ENCODE data around the gene GTPBP3.
"Not testable (repeated sequence)": the region's sequence is repeated elsewhere in the genome, so short reads cannot be mapped to it uniquely, and the experiment has no call there.

Gene GTPBP3

DNA sequence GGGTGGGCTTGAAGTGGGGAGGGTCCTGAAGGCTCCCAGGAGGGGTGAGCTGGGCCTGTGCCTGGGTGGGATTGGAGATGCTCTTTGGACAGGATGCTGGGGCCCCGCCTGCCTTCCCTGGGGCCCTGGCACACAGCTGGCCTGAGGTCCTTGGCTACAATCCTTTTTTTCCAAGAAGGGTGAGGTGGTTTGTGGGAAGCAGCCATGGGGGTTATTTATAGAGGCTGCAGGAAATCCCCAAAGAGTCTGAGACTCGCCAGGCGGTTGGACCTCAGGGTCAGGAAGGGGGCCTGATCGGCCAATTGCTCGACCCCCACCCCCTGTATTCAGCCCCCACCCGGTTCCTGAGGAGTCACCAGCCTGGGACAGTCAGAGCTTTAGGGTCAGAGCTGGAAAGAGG lies 10.0 kb downstream of the GTPBP3 start:
- no peak for DNase-seq

DNA sequence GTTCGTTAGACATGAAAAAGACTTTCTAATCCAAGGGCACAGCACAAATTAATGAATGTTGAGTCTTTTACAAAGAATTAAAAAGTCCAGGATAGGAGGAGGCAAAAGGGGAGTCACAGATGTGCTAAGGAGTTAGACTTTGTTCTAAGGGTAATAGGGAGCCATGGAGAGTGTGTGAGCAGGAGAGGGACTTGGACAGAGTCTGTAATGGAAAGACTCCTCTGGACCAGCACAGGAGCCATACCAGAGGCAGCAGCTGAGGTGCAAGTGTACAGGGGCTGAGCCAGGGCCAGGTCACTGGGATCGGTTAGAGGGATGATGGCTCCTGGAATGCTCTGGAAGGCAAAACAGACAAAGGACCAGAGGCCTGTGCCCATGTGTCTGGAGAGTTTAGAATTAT lies 10.5 kb downstream of the GTPBP3 start:
- no peak for DNase-seq

DNA sequence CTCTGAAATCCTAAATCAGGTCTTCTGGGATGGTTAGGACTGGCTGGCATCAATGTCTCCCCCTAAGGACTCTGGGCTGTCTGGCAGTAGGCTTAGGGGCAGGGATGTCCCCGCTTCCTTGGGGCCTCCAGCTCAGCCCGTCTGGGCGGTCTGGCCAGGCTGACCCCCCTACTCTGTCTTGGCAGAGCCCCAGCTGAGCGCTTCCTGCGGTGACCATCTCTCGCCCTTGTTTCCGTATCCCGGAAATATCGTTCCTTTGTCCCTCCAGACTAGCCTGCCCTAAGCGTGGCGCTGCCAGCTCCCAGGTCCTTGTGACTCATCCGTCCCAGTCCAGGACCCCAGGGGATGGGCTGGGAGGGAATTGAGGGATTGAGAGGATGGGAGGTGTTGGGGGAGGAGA lies 11.3 kb downstream of the GTPBP3 start:
- no peak for DNase-seq

DNA sequence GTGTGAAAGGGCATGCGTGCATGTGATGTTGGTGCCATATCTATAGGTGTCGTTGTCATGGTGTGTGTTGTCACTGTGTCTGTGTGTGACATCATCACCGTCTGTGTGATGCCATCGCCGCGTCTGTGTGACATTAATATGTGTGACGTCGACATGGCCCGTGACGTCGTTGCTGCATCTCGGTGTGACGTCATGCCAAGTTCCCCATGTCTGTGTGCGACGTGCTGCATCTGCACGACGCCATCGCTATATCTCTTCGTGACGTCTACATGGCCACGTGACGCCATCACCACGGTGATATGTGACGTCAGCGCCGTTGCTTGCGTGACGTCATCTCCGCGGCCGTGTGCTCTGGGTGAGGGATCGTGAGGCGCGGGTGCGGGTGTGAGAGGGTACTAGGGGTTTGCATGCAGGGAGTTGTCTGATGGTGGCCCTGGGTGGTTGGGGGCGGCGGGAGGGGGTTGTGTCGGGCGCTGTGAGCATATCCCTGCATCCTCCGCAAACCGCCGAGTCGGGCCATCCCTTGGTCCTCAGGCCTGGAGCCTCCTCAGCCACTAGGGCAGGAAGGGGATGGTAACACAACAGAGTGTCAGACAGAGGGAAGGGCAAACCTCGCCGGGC lies 14.6 kb downstream of the GTPBP3 start:
- no peak for DNase-seq

DNA sequence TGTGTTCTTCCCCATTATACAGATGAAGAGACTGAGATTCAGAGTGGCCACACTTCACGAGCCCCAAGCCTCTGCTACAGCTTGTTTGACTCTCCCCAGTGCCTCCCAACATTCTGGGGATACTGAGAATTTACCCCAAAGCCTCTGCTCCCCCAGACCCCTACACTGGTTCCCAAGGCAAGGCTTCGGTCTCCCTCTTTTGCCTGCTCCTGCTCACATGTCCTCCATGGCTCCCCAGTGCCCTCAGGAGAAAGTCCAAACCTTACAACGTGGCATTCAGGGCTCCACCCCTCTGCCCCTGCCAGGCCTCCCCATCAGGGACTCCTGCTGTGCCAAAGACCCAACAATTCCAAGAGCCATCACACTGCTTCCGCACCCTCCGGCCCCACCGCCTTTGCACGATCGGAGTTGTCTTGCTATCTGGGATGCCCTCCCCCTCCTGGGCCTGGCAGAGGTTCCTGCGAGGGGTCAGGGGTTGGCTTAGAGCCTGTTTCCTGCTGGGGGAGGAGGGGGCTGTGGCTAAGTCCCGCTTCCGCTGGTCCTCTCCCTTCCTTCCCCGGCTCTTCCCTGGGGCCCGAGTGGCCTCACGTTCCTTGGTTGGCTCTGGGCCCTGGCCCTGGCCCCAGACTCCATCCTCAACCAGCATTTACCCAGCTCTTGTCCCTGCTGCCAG lies 15.4 kb downstream of the GTPBP3 start:
- no peak for DNase-seq

DNA sequence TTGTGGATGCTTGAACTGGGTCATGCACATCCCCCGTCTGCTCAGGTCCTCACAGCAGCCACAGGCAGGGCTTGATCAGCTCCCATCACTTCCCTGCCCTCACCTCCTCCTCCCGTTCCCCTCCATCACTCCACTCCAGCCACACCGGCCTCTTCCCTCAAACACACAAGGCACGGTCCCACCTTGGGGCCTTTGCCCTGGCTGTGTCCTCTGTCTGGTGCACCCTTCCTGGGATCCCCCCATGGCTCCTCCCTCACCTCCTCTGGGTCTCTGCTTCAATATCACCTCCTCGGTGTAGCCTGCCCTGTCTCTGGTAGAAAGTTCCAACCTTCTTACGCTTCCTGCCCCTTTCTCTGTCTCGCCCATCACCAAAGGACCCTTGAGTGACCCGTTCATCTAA lies 16.0 kb downstream of the GTPBP3 start:
- no peak for DNase-seq

DNA sequence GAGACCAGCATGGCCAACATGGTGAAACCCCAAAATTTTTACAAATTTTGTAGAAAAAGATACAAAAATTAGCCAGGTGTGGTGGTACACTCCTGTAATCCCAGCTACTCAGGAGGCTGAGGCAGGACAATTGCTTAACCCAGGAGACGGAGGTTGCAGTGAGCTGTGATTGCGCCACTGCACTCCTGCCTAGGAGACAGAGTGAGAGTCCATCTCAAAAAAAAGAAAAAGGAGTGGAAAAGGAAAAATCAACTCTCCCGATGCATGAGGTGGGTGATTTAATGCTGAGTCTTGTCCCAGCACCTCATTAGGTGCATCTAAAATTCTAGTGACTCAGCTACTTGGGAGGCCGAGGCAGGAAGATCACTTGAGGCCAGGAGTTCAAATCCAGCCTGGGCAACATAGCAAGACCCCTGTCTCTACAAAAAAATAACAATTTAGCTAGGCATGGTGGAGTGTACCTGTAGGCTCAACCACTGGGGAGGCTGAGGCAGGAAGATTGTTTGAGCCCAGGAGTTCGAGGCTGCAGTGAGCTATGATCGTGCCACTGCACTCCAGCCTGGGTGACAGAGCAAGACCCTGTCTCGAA lies 19.8 kb downstream of the GTPBP3 start:
- no peak for DNase-seq

DNA sequence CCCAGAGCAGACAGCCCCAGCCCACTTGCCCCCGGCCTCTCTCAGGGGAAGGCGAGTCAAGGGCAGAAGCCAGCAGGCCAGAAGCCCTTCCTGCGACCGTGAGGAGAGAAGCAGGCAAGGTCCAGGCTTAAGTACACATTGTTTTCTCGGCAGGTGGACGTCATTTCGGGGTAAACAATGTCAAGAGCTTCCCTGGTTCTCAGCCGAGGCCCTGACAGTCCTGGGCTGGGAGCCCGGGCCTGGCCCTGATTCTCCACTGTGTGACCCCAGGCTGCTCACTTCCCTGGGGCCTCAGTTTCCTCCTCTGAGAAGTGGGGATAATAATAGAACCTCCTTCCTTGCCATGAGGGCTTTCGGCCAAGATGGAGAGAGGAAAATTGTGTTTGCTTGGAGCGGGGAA lies 20.4 kb downstream of the GTPBP3 start:
- DNase-seq = no peak

DNA sequence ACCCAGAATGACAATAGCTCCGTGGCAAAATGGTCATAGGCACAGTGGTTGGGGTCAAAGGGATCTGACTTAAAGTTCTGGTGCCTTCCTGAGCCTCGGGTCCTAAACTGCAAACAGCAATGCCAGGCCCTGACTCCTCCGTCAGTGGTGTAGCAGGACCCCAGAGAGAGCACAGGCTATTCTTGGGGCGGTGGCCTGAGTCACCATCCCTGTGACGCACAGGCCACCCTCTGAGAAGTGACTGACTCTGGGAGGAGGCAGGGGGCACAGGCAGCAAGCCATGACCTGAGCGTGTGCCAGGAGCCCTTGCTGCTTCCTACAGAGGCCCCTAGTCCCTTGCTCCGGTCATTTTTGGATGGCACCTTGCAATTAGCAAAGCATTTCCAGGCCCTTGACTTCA lies 21.0 kb downstream of the GTPBP3 start:
- DNase-seq = no peak

DNA sequence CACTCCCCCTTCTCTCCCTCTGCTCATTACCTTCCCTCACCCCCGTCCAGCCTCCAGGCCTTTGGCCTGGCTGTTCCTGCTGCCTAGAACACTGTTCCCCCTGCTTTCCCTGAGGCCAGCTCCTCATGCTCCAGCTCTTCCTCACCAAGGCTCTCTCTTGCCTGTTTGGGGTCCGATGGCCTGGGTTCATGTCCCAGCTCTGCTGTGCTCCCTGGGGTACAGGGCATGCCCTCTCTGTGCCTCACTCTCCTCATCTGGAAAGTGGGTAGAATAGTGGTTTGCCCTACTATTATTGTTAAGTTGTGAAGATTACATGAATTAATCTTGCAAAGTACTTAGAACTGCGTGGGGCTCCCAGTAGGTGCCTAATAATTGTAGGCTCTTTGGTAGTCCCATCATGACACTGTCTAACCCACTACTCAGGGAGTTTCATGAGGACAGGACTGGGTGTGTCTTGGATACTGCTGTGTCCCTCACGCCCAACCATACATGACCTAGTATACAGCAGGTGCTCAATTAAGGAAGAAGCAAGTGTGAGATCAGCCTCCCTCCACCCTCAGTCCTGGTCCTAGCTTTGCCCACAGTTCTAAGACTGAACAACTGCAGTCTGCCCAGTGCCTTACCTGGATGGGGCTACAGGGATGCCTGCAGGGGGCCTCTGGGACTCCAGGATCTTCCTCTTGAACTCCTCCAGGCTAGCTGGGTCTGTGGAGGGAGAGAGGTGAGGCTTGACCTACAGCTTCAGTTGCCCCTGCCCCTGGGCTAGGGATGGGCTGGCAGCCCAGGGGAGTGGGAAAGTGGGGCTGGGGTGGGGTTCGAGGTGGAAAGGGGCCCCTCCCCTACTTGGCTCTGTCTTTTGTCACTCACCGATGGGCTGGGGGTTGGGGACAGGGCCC lies 22.8 kb downstream of the GTPBP3 start:
- no peak for DNase-seq

DNA sequence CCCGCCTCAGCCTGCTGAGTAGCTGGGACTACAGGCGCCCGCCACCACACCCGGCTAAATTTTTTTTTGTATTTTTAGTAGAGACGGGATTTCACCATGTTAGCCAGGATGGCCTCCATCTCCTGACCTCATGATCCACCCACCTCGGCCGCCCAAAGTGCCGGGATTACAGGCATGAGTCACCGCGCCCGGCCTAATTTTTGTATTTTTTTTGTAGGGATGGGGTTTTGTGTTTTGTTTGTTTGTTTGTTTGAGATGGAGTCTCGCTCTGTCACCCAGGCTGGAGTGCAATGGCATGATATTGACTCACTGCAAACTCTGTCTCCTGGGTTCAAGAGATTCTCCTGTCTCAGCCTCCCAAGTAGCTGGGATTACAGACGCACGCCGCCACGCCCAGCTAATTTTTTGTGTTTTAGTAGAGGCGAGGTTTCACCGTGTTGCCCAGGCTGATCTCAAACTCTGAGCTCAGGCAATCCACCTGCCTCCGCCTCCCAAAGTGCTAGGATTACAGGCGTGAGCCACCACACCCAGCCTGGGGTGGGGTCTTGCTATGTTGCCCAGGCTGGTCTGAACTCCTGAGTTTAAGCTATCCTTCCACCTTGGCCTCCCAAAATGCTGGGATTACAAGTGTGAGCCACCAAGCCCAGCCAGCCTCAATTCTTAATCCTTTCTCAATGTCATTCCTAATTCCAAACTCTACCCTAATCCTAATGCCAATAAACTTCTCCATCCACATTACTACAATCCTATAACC lies 26.7 kb downstream of the GTPBP3 start:
- DNase-seq = not testable (repeated sequence)

DNA sequence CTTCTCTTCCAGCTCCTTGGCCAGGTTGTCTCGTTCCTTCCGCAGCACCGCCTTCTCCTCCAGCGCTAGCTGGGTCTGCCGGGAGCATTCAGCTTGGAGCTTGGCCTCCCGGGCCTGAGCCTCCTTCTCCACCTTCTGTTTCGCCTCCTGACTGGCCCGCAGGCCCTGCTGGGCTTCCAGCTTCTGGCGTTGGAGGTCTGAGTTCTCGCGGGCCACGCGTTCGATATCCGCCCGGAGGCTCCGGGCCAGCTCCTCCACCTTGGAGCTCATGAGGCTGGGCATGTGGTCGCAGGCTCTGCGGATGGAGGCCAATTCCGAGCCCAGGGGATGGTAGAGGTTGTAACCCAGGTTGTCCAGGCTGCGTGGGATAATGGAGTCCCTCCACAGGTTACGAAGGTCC lies 28.0 kb downstream of the GTPBP3 start:
- DNase-seq = no peak

DNA sequence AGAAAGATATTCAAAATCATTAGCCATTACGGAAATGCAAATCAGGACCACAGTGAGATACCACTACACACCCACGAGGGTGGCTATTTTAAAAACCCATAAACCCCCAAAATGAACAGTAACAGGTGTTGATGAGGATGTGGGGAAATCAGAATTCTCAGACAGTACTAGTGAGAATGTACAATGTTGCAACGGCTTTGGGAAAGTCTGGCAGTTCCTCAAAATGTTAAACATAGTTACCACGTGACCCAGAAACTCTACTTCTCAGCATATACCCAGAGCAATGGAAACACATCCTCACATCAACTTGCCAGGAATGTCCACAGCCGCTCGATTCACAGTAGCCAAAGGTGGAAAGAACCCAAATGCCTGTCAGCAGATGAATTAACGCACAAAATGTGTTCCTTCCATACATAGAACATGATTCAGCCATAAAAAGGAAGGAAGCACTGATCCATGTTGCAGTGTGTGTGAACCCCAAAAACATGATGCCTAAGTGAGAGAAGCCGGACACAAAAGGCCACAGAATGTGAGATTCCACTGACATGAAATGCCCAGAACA lies 32.8 kb downstream of the GTPBP3 start:
- DNase-seq = no peak

DNA sequence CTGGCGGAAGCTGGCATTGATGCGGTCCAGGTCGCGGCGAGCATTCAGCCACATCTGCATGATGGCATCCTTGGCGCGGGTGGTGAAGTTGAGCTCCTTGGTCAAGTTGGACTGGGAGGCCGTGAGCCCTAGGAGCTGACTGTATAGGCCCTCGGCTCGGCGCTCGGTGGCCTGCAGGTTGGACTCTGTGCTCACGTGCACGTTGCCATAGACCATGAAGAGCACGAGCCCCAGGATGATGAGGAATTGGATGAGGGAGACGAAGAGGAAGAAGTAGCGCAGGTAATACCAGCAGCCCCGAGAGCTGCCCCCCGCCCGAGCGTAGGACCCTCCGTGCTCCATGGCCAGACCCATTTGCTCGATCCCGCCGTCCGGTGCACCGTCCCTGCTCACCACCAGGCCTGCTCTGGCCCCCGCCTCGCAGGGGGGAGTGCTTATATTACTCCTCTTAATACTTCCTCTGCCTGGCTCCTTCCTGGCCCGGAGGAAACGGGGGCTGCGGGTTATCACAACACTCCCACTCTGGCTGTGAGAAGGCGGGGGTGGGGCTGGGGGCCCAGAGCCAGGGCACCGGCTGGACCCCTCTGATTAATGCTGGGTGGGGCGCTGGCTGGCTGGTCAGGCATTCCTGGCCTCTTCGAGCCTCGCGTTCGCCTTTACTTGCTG lies 39.7 kb downstream of the GTPBP3 start, which contains the start of gene PLVAP:
Gene PLVAP (minus strand): TSS at position 408 of the 666 bp plus-strand sequence. CDS start 54 bp downstream, at position 354.
- DNase-seq = no peak

DNA sequence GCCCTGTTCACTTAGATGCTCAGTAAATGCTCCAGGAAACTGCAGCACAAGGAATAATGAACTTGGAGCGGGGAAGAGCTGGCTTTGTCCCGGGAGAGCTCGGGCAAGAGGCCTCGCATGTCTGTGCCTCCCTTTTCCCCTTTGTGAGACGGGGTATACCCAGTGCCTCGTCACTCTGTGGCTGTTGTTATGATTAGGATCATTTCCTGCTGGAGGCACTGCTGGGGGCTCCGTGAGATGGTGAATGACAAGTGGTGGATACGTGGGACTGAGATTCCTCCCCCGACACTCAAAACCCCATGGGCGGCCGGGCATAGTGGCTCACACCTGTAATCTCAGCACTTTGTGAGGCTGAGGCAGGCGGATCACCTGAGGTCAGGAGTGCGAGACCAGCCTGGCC lies 40.9 kb downstream of the GTPBP3 start:
- no peak for DNase-seq

DNA sequence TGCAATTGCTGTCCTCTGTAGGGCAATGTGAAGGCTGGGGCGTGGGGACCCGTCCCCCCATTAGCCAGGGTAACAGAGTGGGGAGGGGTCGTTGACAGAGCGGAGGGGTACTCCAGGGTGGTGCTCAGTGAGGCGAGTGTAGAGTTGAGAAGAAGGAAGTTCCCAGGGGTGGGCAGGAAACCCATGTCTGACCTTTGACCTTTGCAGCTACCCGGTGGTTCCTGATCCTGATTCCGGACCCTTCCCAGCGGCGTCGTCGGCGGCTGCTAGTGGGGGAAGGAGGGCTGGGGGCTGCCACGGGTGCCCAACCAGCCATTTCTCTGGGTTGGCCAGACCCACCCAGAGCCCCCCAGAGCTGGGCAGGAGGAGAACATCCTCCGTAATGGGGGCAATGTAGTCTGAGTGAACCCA lies 41.9 kb downstream of the GTPBP3 start:
- DNase-seq = no peak

DNA sequence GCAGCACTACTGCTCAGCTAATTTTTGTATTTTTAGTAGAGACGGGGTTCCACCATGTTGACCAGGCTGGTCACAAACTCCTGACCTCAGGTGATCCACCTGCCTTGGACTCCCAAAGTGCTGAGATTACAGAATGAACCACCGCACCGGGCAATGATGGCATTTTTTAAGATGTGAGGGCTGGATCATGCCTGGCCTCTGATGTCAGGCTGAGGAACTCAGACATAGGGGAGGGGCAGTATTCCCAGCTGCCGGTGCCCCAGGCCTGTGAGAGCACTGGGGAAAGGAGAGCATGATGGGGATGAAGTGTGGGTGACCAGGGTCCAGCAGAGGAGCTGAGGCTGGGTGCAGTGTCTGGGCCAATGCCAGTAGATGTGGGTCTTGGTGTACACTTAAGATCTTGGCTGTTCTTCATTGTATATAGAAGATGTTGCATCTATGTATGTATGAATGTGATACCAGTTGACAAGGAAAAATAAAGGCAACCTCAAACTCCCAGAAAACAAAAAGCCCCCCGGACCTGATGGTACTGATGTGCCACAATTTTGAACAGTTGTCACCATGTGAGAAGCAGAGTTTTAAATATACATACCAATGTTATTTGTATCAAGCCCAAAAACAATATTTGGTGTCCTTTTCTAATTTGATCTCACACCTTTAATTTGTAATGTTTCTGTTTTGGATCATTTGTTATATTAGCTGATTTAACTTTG lies 43.2 kb downstream of the GTPBP3 start:
- DNase-seq = no peak

DNA sequence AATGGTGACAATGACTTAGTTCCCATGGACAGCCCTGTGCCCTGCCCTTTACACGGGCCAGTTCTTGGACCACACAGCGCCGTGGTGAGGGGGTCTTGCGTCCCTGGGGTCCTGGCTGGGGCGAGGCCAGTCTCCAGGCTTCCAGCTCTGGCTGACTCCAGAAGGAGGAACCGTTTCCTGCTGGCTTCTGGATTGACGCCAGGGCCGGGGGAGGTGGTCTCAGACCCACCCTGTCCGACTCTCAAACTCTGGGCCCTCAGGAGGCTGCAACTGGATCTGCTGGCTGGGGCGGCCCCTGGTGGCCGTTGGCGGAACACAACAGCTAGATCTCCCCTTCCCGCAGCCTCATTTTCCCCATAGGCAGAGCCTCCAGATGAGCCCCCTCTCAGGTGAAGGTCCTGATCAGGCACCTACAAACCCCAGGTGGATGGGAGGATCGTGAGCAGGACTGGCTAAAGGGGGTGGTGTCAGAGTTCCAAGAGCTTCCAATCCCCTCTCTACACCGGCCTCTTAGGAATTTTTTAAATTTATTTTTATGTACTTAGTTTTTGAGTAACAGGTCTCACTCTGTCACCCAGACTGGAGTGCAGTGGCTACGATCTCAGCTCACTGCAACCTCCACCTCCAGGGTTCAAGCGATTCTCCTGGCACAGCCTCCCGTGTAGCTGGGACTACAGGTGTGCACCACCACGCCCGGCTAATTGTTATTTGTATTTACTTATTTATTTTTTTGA lies 48.7 kb downstream of the GTPBP3 start:
- peak; percentile 65 for DNase-seq

DNA sequence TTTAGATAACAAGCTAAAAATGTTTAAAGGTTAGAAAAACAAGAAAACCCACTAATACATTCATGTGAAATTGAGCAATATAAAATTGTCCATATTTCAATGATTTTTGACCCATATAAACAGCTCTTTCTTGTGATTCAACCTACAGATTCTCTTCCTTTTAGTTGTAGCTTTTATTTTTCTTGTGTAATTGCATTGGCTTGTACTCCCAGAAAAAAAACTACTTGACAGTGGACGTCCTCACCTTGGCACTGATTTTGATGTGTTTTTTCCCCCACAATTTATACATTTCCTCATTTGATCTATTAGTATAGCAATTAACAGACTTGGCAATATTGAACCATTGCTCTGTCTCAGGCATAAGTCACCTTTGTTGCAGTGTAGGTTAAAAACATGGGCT lies 51.9 kb downstream of the GTPBP3 start:
- DNase-seq = no peak

DNA sequence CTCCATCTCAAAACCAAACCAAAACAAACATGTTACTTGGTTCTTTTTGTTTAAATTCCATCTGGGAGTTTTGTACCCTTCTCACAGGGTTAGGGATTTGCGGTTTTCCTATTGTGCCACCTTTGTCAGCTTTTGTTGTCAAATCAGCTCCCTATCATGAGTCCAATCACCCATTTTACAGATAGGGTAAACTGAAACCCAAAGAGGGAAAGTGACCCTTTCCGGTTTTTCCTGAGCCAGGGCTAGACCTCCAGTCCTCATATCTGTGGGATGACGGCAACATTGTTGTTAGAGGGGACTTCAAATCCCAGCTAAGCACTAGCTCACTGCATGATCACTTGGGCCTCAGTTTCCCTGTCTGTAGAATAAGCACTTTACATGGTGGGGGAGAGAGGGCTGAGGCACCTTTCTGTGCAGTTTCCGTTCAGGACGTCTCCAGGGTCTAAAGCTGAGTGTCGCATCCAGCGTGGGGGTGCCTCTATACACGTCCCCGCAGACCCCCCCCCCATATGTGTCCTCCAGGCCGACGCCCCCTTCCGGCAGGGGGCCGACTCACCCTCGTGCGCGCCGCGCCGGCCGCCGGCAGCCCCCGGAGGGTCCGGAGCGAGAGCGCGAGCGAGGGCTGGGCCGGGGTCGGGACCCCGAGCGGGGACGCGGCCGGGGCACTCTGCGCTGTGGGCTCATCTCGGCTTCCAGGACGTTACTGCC lies 52.8 kb downstream of the GTPBP3 start:
- DNase-seq = peak; percentile 22
